HEK293T (cell line): ENCODE data around the gene LYPD6B.

Source experiments
- CTCF ChIA-PET: fragments of 350-600 bp; formaldehyde crosslinking; extraction: SDS; loops from one replicate; lab custom pipeline; 2021; ENCODE audit warnings: antibody characterized with exemption, inconsistent platforms; lab: Yijun Ruan, JAX
- POLR2A ChIA-PET: fragments of 350-600 bp; formaldehyde crosslinking; extraction: SDS; loops from one replicate; lab custom pipeline; 2020; ENCODE audit warnings: antibody characterized with exemption, inconsistent platforms; lab: Yijun Ruan, JAX
- DNase-seq: peaks from one replicate; pipeline ENCODE4 v3.0.0; 2012; ENCODE audit warnings: mixed read lengths; ENCODE audit errors: extremely low spot score
- ARNT ChIP-seq: fragments of 450-650 bp; IDR thresholded peaks from 2 replicates; pipeline ENCODE4 v1.6.1; 2017; ENCODE audit warnings: mild to moderate bottlenecking
- BHLHE40 ChIP-seq: fragments of 450-650 bp; IDR thresholded peaks from 2 replicates; pipeline ENCODE4 v1.6.1; 2016; ENCODE audit warnings: mild to moderate bottlenecking, moderate library complexity, borderline replicate concordance
- CTBP1 ChIP-seq: fragments of 450-650 bp; IDR thresholded peaks from 2 replicates; pipeline ENCODE4 v1.6.1; 2016; ENCODE audit warnings: borderline replicate concordance
- ELF4 ChIP-seq: fragments of 450-650 bp; IDR thresholded peaks from 2 replicates; pipeline ENCODE4 v1.6.1; 2017; ENCODE audit warnings: antibody characterized with exemption
- FOXA1 ChIP-seq: fragments of 450-650 bp; IDR thresholded peaks from 2 replicates; pipeline ENCODE4 v1.6.1; 2016; ENCODE audit warnings: mild to moderate bottlenecking
- FOXK2 ChIP-seq: fragments of 450-650 bp; IDR thresholded peaks from 2 replicates; pipeline ENCODE4 v1.6.1; 2016; ENCODE audit warnings: mild to moderate bottlenecking
- FOXM1 ChIP-seq: fragments of 450-650 bp; IDR thresholded peaks from 2 replicates; pipeline ENCODE4 v1.6.1; 2017; ENCODE audit warnings: mild to moderate bottlenecking, borderline replicate concordance
- HDGF ChIP-seq: fragments of 450-650 bp; IDR thresholded peaks from 2 replicates; pipeline ENCODE4 v1.6.1; 2017; ENCODE audit warnings: antibody characterized with exemption, borderline replicate concordance
- L3MBTL2 ChIP-seq: fragments of 450-650 bp; conservative IDR thresholded peaks from 2 replicates; pipeline ENCODE4 v1.6.1; 2016; ENCODE audit warnings: mild to moderate bottlenecking
- LEF1 ChIP-seq: fragments of 450-650 bp; IDR thresholded peaks from 2 replicates; pipeline ENCODE4 v1.6.1; 2017; ENCODE audit warnings: mild to moderate bottlenecking, borderline replicate concordance
- NFRKB ChIP-seq: fragments of 450-650 bp; IDR thresholded peaks from 2 replicates; pipeline ENCODE4 v1.6.1; 2016; ENCODE audit warnings: mild to moderate bottlenecking, moderate library complexity
- SP1 ChIP-seq: fragments of 450-650 bp; IDR thresholded peaks from 2 replicates; pipeline ENCODE4 v1.6.1; 2017
- SUZ12 ChIP-seq: fragments of 450-650 bp; IDR thresholded peaks from 2 replicates; pipeline ENCODE4 v1.6.1; 2016; ENCODE audit warnings: mild to moderate bottlenecking
- TARDBP ChIP-seq: fragments of 450-650 bp; IDR thresholded peaks from 2 replicates; pipeline ENCODE4 v1.6.1; 2016
- ZNF384 ChIP-seq: fragments of 450-650 bp; IDR thresholded peaks from 2 replicates; pipeline ENCODE4 v1.6.1; 2016
- TF ChIP-seq, protein P1 (sequence below): fragments of 450-650 bp; IDR thresholded peaks from 2 replicates; pipeline ENCODE4 v1.6.1; 2016

Gene LYPD6B

DNA sequence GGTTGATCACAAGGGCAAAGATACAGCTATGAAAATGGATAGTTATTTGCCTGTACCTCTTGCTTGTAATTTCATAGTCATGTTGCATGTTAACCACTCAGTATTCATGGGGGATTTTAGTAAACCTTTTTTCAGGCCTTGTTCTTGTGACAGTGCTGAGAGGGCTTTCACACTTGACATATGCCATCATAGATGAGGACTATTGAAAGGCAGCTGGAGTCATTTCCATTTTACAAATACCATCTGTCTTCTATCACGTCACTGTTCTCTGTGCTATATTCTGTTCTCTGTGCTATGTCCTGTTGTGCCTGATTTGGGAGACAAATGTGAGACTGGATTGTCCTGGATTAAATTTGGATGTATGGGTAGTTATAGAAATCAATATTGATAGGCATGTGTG, 131.7 kb downstream of the LYPD6B start:
- ChIA-PET POLR2A (no interaction called here), CTCF (no interaction called here)
- TF ChIP-seq LEF1 (no peak), HDGF (no peak), CTBP1 (no peak), BHLHE40 (no peak), ARNT (no peak), FOXM1 (no peak), SUZ12 (no peak), L3MBTL2 (no peak), TARDBP (no peak)
- no peak for DNase-seq

DNA sequence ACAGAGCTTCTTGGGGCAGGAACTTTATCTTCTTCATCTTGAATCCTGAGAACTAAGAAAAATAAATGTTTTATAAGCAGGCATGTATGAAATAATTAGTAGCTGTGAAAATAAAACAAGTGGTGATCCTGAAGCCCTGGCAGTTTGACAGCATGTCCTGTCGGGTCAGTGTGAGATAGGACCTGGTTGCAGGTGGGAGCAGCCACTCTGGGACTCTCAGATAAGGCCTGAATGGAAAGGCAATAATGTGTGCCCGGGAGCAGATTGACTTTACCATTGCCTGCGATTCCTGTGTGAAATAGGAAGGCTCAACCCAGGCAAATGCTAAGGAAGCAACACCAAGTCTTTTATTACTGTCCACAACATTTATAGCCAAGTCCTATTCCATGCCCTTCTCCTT, 132.4 kb downstream of the LYPD6B start:
- TF ChIP-seq, protein P1, sequence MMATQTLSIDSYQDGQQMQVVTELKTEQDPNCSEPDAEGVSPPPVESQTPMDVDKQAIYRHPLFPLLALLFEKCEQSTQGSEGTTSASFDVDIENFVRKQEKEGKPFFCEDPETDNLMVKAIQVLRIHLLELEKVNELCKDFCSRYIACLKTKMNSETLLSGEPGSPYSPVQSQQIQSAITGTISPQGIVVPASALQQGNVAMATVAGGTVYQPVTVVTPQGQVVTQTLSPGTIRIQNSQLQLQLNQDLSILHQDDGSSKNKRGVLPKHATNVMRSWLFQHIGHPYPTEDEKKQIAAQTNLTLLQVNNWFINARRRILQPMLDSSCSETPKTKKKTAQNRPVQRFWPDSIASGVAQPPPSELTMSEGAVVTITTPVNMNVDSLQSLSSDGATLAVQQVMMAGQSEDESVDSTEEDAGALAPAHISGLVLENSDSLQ, result 0 out of 2 replicates have a peak, but pooled peaks have one; percentile 17
- TF ChIP-seq SP1, result no peak
- ChIA-PET POLR2A (no interaction called here), CTCF (no interaction called here)
- DNase-seq, result no peak

DNA sequence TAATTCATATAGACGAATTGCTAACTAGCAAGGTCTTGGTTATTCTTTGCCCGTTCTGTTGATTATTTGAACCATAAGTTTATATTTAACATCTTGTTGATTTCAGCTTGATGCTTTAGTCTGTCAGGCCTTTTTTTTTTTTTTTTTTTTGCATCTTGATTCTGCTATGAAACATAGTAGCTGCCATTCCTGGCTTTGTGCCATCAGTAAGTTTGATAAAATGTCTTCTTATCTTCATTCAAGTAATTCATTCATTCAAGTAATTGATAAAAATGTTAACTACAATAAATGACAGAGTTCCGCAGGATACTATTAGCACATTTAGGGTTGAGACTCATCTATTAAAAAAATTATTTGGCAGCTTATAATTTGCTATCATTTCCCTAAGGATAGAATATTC, 134.7 kb downstream of the LYPD6B start:
- TF ChIP-seq BHLHE40 (no peak), ZNF384 (no peak), ARNT (no peak)
- no peak for DNase-seq
- ChIA-PET POLR2A (no interaction called here), CTCF (no interaction called here)

DNA sequence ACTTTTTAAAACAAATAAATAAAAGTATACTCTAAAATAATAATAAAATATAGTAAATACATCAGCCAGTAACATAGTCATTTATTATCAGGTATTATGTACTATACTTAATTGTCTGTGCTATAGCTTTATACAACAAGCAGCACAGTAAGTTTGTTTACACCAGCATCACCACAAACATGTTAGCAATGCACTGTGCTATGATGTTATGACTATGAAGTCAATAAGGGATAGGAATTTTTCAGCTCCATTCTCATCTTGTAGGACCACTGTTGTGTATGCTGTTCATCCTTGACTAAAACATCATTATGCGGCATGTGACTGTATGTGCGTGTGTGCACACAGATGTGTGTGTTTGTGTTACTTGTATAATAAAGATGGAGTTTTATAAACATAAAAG, 137.5 kb downstream of the LYPD6B start:
- POLR2A ChIA-PET, result no interaction called here
- CTCF ChIA-PET, result no interaction called here
- TF ChIP-seq FOXA1, result no peak
- TF ChIP-seq FOXK2, result no peak
- no peak for TF ChIP-seq NFRKB
- TF ChIP-seq CTBP1, result no peak
- TF ChIP-seq SUZ12, result no peak
- no peak for TF ChIP-seq FOXM1
- no peak for TF ChIP-seq ELF4
- TF ChIP-seq HDGF, result no peak
- DNase-seq, result no peak

DNA sequence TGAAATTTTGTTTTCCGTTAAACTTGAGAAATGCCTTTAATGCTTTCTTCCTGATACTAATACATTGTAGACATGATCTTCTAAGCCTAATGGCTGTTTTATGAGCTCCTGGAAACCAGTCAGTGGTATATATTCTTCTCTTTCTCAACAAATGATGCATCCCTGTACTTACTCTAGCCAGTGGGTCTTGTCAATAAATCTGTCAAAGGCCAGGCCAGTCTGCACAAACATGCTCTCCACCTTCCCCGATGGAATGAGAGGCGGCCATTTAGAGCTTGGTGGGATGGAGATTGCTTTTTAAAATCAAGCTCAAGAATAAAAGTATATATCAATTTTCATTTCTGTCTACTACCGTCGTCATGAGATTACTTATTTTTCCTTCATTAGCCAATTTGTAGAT, 140.1 kb downstream of the LYPD6B start:
- TF ChIP-seq FOXM1 (no peak), FOXK2 (no peak), ELF4 (no peak), SP1 (no peak), CTBP1 (no peak), SUZ12 (no peak), HDGF (no peak)
- TF ChIP-seq, protein P1, result peak; percentile 12; the same call in 1 of the 2 replicates
- POLR2A ChIA-PET, result no interaction called here
- DNase-seq, result no peak
- CTCF ChIA-PET, result no interaction called here

DNA sequence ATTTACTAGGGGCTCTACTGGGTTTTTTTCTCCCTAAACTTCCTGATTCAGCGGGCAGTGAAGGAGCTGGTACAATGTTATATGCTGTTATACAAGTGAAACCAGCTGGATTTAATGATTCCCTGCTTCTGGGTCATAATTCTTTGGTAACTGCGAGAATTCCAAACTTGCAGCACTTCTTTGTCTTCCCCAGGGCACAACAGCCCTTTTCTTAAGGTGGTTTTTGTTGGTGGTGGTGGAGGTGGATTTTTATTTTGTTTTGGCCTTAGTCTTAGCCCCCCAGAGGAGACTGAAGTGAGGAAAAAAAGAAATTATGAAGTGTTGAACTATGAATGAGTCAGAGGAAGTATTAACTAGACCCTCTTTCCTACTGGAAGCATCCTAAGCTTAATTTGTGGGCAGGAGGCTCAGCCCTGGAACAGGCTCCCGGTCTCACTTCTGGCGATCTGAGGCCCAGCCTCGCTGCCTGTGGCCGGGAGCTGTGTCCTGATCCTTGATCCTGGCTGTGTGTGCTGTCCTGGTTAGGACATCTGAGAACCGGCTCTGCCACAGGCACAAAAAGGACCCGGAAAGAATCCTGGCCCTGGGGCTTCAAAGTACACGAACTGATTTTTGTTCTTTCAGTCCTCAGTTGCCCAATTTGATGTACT, 141.9 kb downstream of the LYPD6B start:
- POLR2A ChIA-PET, result no interaction called here
- TF ChIP-seq LEF1, result no peak
- no peak for TF ChIP-seq TARDBP
- no peak for TF ChIP-seq NFRKB
- no peak for TF ChIP-seq SP1
- TF ChIP-seq ARNT, result no peak
- TF ChIP-seq BHLHE40, result no peak
- no peak for TF ChIP-seq CTBP1
- no peak for TF ChIP-seq ZNF384
- TF ChIP-seq L3MBTL2, result no peak
- CTCF ChIA-PET, result no interaction called here
- no peak for DNase-seq

DNA sequence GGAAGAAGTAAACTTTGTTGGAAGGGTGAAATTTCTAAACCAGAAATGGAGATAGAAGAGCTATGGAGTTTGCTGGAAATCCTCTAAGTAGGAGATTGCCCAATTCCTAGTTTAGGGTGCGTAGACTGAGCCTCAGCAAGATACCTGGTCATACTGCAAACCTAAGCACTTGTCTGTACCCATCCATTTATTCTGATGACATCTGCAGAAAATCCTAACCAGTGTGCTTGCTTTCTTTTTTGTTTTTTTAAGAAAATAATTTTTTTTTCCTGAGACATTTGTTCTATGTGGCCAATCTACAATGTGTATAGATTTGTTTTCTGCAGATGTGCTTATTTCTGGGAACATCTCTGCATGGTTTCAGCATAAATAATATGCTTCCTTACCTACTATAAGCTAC, 144.7 kb downstream of the LYPD6B start:
- DNase-seq, result no peak
- no peak for TF ChIP-seq ELF4
- TF ChIP-seq SP1, result no peak
- TF ChIP-seq FOXM1, result no peak
- no peak for TF ChIP-seq BHLHE40
- TF ChIP-seq ARNT, result no peak
- no peak for TF ChIP-seq L3MBTL2
- TF ChIP-seq, protein P1, result no peak
- TF ChIP-seq SUZ12, result no peak
- no peak for TF ChIP-seq HDGF
- no peak for TF ChIP-seq FOXA1
- CTCF ChIA-PET, result no interaction called here
- POLR2A ChIA-PET, result no interaction called here
